Colonic mucosa (tissue), 4 donors: ENCODE measurements around the gene KLHL7. TPM values are rescaled to one million over a fixed set of nuclear protein-coding genes. Genes with fewer than 3 reads are reported as not detected.

Experiments
- DNase-seq: peaks from one replicate; pipeline ENCODE4 v3.0.0-alpha.2; 2020
- H3K27ac ChIP-seq: fragments of 200-600 bp; one replicate; pipeline ENCODE4 v1.8.0; 2021
- H3K27me3 ChIP-seq: fragments of 200-600 bp; one replicate; pipeline ENCODE4 v1.8.0; 2021
- H3K36me3 ChIP-seq: fragments of 200-600 bp; one replicate; pipeline ENCODE4 v1.8.0; 2021
- H3K4me1 ChIP-seq: fragments of 200-600 bp; one replicate; pipeline ENCODE4 v1.8.0; 2021; ENCODE audit warnings: mild to moderate bottlenecking
- H3K4me3 ChIP-seq: fragments of 200-600 bp; one replicate; pipeline ENCODE4 v1.8.0; 2021
- H3K9ac ChIP-seq, 2 donors: one replicate each; pipeline ENCODE4 v1.7.0; 2013; ENCODE audit warnings: control low read depth in 2 of 2, low read depth in 2 of 2, low read length in 2 of 2
- H3K9me3 ChIP-seq: fragments of 200-600 bp; one replicate; pipeline ENCODE4 v1.8.0; 2021
- CTCF ChIP-seq: fragments of 200-600 bp; IDR thresholded peaks from one replicate; pipeline ENCODE4 v1.8.0; 2022; ENCODE audit warnings: antibody characterized with exemption, mild to moderate bottlenecking
- intact Hi-C: fragments of 100-400 bp; cut with DNase I; formaldehyde crosslinking; loops from one replicate; pipeline ENCODE4 v1.14.1; 2022
- total RNA-seq, 2 donors: library from RNA; stranded (reverse); fragmentation: NEBNext Ultra II Directional in 1 of 2; extraction: Animal tissue kit (Norgen Biotek cat#: 25700) in 1 of 2; gene quantifications; one replicate each; pipeline ENCODE4 v1.2.1, GENCODE V29; 2021
- donor health status: healthy.
- donor health status: DM: no; HTN: no; CAD: no.
- donor health status: DM: no; HTN: no; CAD: no.

KLHL7 gene
- total RNA-seq, 2 donors from 2014 or later: 16.5 to 17.0 TPM

- no peaks in the 10 kb centered on the region for H3K27me3 ChIP-seq
- no peak overlapping the region for H3K9ac ChIP-seq
- intact Hi-C loops: no loop called here
- no peak overlapping the region for H3K4me3 ChIP-seq
- no peak overlapping the region for H3K27ac ChIP-seq
- H3K36me3 ChIP-seq: no peaks in the 10 kb centered on the region
- DNase-seq: no peak
- H3K9me3 ChIP-seq: no peaks in the 10 kb centered on the region
- H3K4me1 ChIP-seq: no peaks in the 10 kb centered on the region
- TF ChIP-seq CTCF: no peak
These were observed 59.3 kb downstream of the KLHL7 start for GRCh38 chr7:23164846-23165245.

GRCh38 chr7:23165316-23165715 is 59.7 kb downstream of the KLHL7 start:
- no peaks in the 10 kb centered on the region for H3K36me3 ChIP-seq
- no peak for DNase-seq
- no peaks in the 10 kb centered on the region for H3K9me3 ChIP-seq
- H3K27ac ChIP-seq: no peak overlapping the region
- no peaks in the 10 kb centered on the region for H3K27me3 ChIP-seq
- H3K4me3 ChIP-seq: no peak overlapping the region
- no peaks in the 10 kb centered on the region for H3K4me1 ChIP-seq
- H3K9ac ChIP-seq: no peak overlapping the region
- no peak for TF ChIP-seq CTCF
- intact Hi-C loops: no loop called here

GRCh38 chr7:23167691-23168090 is 62.1 kb downstream of the KLHL7 start:
- H3K4me1 ChIP-seq: no peaks in the 10 kb centered on the region
- no peak overlapping the region for H3K27ac ChIP-seq
- no peak overlapping the region for H3K9ac ChIP-seq
- H3K27me3 ChIP-seq: no peaks in the 10 kb centered on the region
- no peak for TF ChIP-seq CTCF
- no peaks in the 10 kb centered on the region for H3K9me3 ChIP-seq
- intact Hi-C loops: no loop called here
- no peak overlapping the region for H3K4me3 ChIP-seq
- DNase-seq: no peak
- H3K36me3 ChIP-seq: no peaks in the 10 kb centered on the region

- no peaks in the 10 kb centered on the region for H3K9me3 ChIP-seq
- H3K4me1 ChIP-seq: no peaks in the 10 kb centered on the region
- no peak for DNase-seq
- H3K9ac ChIP-seq: no peak overlapping the region
- no peaks in the 10 kb centered on the region for H3K36me3 ChIP-seq
- no peak for TF ChIP-seq CTCF
- no peaks in the 10 kb centered on the region for H3K27me3 ChIP-seq
- no peak overlapping the region for H3K27ac ChIP-seq
- intact Hi-C loops: no loop called here
- no peak overlapping the region for H3K4me3 ChIP-seq
These were observed 62.7 kb downstream of the KLHL7 start for GRCh38 chr7:23168111-23168885.

GRCh38 chr7:23175938-23176337 is 70.4 kb downstream of the KLHL7 start:
- Histone ChIP-seq H3K4me1 (peaks cover 4% of the 10 kb centered on the region), H3K9ac (no peak overlapping the region), H3K9me3 (no peaks in the 10 kb centered on the region), H3K27ac (no peak overlapping the region), H3K4me3 (no peak overlapping the region), H3K27me3 (no peaks in the 10 kb centered on the region), H3K36me3 (no peaks in the 10 kb centered on the region)
- intact Hi-C loops: no loop called here
- TF ChIP-seq CTCF: no peak
- DNase-seq: no peak
